Caki2 (cell line): ENCODE results near the gene RMND5B. TPM values are rescaled to one million over a fixed set of nuclear protein-coding genes. Genes with fewer than 3 reads are reported as not detected.
"Not testable (repeated sequence)": the region's sequence is repeated elsewhere in the genome, so short reads cannot be mapped to it uniquely, and the experiment has no call there.

Experiments used
- DNase-seq: peaks from one replicate; pipeline ENCODE4 v3.0.0-alpha.2; 2015; ENCODE audit warnings: low read depth
- in situ Hi-C: cut with HindIII; loops from 2 replicates; pipeline ENCODE4 v1.10.0; 2016; ENCODE audit warnings: low sequenced_read_pairs, low pct_unique_long_range_greater_than_20kb, mixed read lengths
- total RNA-seq: library from RNA; depleted of rRNA; stranded (reverse); fragments of >200 nt; shearing (Covaris generic); gene quantifications from 2 replicates; pipeline ENCODE4 v1.2.3, GENCODE V29; 2014; ENCODE audit warnings: low replicate concordance; rRNA removed

The RMND5B gene, protein sequence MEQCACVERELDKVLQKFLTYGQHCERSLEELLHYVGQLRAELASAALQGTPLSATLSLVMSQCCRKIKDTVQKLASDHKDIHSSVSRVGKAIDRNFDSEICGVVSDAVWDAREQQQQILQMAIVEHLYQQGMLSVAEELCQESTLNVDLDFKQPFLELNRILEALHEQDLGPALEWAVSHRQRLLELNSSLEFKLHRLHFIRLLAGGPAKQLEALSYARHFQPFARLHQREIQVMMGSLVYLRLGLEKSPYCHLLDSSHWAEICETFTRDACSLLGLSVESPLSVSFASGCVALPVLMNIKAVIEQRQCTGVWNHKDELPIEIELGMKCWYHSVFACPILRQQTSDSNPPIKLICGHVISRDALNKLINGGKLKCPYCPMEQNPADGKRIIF
- 60.2 and 63.2 TPM in 2 replicates for total RNA-seq

DNA sequence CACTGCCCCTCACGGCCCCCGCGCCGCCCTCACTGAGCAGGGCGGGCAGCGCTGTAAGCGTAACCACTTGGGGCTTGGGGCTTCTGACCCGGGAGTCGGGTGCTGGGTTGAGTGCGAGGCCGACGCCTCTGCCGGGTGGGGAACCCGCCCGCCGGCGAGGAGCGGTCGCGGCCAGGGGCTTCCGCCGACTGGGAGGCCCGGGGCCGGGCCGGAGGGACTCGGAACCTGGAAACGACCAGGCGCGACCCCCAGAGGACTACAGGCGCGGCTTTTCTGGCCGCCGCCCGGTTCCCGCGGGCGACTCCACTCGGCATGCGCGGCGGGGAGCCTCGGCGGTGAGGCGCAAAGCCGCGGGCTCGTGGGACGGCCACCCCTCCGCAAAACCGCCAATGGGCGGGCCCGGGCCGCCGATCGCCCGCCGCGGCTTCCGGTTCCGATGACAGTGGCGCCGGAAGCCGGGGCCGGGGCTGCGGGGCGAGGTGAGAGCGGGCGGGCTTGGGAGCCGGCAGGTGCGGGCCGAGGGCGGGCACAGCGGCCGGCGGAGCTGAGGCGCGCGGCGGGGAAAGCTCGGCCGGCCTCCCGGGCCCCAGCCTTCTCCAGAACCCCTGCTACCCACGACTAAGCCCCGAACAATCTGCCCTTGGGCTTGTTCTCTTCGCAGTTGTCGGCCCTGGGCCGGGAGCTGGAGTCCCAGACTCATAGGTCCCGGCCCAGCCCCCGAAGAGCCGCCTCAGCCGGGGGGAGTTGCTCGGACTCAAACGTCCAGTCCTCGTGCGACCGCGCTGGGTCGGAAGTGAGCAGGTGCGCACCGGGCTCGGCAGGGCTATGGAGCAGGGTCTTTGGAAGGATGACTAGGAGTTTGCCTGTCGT, at the start of gene RMND5B:
Gene RMND5B, plus strand, starts transcription at position 439 of the 870 bp plus-strand sequence. CDS start 7,106 bp downstream, outside the sequence.
- in situ Hi-C loops, result no loop called here
- DNase-seq, result peak; percentile 85

DNA sequence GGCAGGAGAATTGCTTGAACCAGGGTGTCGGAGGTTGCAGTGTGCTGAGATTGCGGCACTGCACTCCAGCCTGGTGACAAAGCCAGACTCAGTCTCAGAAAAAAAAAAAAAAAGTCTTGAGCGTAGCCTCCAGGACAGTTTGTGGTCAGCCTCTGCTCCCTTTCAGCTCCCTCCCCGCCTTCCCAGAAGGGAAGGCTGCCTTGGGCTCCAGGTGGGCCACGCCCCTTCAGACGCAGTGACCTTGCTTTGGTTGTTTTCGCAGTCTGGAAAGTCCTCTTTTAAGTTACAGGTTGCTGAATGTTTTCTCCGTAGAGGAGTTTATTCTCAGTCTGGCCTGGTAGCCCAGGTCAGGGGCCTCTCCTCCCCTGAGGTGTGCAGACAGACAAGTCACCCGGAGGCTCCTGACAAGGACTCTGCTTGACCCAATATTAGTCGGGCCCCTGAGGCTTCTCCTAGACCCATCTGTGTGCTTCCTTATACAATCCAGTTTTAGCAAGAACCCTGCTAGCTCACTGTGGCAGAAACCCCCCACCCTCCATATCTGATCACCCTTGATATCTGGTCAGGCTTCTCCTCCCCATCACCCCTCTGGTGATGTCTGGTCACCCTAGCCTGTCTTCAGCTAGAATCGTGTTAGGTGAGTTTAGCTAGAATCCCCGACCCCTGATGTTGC, 49.1 kb upstream of the RMND5B start:
- in situ Hi-C loops, result no loop called here
- no peak for DNase-seq

DNA sequence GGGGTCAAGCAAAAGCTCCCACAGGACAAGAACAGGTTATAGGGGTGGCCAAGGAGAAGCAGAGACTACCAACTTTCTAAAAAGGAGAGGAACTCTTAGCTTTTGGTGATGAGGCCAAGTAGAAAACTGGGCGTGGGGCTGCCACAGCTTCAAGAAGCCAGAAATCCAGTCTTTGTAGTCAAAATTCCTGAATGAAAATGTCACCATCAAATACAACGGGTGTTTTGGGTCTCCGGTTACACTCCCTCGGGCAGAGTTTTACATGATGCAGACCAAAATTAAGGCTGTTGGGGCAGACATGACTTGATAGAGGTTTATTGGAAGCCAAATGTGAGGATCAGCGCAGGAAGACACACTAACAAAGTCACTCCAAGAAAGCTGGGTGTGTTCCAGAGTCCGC, 46.9 kb upstream of the RMND5B start:
- DNase-seq, result no peak
- in situ Hi-C loops, result no loop called here

DNA sequence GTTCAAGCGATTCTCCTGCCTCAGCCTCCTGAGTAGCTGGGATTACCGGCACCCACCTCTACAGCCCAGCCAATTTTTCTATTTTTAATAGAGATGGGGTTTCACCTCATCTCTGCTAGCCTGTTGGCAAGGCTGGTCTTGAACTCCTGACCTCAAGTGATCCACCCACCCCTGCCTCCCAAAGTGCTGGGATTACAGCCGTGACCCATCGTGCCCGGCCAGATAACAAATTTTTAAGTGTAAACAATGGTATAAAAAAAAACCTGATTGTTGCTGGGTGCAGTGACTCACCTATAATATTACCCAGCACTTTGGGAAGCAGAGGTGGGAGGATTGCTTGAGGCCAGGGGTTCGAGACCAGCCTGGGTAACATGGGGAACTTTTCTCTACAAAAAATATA, 45.5 kb upstream of the RMND5B start:
- in situ Hi-C loops, result no loop called here
- DNase-seq, result no peak

DNA sequence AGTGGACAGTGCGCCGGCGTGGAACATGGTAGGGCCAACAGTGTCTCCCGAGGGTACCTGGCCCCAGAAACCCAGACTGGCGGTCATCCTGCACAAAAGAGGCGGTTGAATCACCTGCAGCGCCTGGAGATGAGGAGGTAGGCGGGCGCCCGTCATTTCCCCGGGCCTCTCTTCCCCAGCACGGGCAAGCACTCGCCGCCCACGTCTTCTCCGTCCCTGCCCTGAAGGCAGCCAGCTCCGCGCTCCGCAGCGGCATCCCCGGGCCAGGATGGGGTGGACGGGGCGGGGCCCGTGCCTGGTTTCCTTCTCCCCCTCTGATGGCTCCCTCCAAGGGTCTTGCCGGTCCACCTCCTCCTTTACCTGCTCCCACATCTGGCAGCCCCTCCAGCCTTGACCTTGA, 44.5 kb upstream of the RMND5B start:
- no peak for DNase-seq
- in situ Hi-C loops, result no loop called here

DNA sequence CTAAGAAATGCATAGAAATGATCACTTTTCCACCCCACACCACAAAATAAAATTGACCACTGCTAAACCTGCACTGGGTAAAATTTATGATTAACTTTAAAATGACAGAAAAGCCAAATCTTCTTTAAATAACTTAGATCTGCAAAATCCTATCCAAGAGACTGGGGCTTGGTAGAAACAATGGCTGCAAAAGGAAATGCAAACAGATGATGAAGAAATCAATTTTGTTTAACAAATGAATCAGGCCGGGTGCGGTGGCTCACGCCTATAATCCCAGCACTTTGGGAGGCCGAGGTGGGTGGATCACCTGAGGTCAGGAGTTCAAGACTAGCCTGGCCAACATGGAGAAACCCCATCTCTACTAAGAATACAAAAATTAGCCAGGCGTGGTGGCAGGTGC, 43.6 kb upstream of the RMND5B start:
- in situ Hi-C loops, result not testable (repeated sequence)

DNA sequence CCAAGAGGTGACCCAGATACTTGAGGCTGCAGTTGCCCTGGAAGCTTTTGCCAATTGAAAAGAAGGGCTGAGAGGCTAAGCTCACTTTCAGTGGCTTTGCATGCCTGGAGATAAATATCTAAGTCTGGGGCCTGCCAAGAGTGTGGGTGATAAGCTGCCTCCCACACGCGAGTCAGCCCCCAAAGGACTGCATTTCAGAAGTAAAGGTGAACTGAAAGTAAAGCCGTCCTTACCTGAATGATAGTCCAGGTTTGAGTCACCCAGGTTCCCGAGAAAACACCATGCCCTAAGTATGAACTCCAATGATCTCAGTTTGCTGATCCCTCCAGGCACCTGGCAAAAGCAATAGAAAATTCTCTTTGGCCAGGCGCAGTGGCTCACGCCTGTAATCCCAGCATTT, 40.0 kb upstream of the RMND5B start:
- in situ Hi-C loops, result no loop called here
- no peak for DNase-seq

More for the DNA sequence above, 43.6 kb upstream of the RMND5B start:
- not testable (repeated sequence) for DNase-seq

DNA sequence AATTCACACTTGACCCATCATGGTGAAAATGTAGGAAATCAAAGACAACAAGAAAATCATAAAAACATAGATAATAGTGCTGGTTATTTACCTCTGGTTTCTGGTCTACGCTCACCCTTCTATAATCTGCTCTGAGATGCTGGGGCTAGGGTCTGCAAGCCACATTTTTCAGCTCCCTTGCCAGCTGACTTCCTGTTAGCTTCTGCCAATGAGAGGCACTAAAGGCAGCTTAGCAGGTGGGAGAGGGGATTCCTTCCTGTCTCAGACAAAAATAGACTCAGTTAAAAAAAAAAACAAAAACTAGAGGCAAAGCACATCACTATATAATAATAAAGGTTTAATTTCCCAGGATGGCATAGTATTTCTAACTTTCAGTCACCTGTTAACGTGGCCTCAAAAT, 37.7 kb upstream of the RMND5B start:
- in situ Hi-C loops, result no loop called here
- DNase-seq, result no peak

DNA sequence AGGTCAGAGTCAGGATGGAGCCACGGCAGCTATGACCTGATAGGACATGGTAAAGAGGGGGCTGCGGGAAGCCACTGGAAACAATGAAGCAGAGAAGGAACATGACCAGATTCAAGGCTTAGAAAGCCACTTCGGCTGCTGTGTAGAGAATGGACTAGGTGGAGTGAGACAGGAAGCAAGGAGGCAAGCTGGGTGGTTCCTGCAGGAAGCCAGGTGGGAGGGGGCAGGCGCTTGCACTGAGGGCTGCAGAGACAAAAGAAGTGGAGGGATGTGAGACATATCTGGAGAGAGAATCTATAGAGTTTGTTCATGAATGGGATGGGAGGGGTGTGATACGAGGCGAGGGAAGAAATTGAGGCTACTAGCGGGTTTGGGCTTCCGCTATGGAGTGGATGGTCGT, 36.5 kb upstream of the RMND5B start:
- in situ Hi-C loops, result no loop called here
- no peak for DNase-seq

DNA sequence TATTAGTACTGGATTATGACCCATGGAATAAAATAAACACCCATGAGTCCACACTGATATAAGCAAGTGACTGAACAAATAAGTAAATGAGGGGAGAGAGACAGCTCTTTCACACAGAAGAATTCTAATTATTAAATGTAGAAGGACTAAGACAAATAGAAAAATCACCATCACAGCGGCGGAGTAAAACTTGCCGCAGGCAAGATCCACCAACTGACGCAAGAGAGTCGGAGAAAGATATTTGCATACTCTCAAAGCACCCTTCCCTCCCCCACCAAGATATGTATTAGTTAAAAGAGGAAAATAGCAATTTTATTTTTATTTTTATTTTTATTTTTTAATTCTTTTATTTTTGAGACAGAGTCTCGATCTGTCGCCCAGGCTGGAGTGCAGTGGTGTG, 32.1 kb upstream of the RMND5B start:
- in situ Hi-C loops, result no loop called here
- no peak for DNase-seq

DNA sequence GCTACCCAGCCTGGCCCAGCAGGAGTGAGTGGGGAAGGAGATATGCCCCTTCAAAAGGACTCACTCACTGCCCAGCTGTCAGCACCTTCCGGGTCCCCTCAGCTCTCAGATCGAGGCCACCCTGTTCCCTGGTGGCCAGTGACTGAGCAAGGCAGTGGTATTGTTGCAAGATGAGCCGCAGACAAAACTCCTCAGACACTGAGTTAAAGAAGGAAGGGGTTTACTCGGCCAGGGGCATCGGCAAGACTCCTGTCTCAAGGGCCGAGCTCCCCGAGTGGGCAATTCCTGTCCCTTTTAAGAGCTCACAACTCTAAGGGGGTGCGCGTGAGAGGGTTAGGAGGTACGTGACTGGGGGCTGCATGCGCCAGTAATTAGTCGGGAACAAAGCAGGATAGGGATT, 27.2 kb upstream of the RMND5B start:
- DNase-seq, result no peak
- in situ Hi-C loops, result no loop called here

DNA sequence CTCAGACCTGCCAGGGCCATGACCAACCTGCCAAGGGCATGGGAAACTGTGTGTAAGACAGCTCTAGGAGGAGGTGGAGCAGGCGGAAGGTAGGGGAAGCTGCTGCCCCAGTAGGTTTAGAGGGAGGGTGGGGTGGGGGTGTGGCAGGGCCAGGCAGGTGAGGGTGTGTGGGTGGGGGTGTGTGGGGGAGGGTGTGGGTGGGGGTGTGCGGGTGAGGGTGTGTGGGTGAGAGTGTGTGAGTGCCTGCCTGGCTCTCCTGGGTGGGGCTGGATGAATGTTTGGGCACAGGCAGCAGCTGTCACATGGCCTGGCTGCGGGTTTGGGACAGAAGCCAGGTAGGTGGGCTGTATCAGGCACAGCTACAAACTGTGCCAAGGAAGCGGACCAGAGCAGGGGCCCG, 26.3 kb upstream of the RMND5B start:
- no peak for DNase-seq
- in situ Hi-C loops, result no loop called here

DNA sequence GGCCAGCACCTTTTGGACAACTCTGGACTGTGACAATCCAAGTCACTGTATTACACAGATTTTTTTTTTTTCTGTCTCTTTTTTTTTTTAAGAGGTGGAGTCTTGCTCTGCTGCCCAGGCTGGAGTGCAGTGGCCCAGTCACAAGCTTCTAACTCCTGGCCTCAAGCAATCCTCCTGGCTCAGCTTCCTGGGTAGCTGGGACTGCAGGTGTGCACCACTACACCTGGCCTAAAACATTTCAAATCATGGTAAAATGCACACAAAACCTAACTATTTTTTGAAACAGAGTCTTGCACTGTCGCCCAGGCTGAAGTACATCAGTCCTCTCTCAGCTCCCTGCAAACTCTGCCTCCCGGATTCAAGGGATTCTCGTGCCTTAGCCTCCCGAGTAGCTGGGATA, 24.7 kb upstream of the RMND5B start:
- DNase-seq, result no peak
- in situ Hi-C loops, result no loop called here

DNA sequence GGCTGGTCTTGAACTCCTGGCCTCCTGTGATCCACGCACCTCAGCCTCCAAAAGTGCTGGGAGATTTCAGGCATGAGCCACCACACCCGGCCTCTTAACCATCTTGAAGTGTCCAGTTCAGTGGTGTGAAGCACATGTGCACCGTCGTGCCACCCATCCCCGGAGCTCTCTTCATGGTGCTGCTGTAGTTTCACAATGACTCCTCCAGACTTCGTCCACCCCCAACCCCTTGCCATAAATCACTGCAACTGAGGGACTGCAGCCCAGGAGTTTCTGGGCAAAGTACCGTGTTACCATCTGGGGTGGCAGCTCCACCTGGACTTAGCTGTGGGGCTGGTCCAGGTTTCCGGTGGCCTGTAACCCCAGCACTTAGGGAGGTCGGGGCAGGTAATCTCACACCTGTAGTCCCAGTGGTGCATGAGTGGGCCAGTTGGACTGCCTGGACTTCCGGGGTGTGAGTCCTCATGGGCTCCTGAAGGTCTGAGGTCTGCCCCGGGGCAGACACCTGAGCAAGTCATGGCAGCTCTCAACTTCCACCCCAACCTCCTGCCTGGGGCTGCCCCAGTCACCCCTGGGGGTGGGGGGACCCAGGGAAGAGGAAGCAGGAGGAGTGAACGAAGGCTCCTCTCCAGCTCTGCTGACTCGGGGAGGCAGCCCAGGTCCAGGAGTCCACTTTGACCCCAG, 24.1 kb upstream of the RMND5B start:
- DNase-seq, result no peak
- in situ Hi-C loops, result no loop called here

DNA sequence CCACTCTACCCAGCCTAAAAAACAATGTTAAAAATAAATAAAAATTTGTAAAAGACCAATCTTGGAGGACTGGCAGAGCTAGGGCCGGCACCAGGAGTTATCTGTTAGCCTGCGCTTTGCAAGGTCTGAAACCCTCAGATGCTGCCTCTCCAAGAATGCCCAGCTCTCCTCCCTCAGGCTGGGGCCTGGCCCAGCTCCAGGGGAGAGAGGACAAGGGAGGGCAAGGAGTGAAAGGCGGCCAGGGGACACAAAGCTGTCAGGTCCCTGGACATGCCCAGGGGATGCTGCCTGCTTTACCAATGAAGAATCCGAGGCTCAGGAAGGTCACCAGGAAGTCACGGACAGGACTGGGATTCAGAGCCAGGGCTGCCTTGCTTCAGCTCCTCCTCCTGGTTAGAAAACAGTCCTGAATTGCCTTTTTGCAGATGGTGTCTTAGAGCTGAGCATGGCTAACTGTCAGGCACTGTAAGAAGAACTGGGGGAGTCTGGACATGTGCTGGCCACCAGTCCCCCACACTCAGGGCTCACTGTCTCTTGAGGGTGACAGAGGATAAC, 23.0 kb upstream of the RMND5B start:
- in situ Hi-C loops, result no loop called here
- DNase-seq, result no peak

DNA sequence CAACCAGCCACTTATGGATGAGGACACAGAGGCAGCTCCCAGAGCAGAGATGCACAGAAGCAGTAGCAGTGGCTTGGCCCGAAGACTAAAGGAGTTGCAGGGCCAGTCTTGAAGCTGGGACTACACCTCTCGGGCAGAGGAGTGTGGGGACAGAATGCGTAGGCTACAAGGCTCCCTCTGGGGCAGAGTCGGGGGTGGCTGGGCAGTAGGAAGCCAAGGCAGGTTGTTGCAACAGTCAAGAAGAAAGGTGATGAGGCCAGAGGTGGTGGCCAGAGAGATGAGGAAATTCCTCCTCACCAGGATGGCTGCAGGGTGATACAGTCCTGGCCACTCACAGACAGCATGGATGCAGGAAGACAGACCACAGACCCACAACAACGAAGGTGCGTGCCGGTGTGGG, 22.4 kb upstream of the RMND5B start:
- DNase-seq, result no peak
- in situ Hi-C loops, result no loop called here

DNA sequence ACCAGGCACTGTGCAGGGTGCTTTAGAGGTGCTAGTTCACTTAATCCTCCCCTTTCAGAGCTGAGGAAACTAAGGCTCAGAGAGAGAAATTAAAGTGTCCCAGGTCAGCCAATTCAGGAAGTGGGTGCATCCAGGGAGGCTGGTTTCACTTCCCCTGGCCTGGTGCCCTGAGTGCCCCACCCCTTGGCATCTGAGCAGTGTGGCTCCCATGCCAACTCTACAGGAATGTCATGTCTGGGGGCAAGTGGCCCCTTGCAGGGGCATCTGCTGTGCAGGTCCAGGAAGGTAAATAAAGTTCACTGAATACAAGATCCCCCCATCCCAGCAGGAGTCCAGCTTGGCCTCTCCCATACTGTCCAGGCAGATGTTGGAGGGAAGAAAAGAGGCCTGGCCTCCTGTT, 21.8 kb upstream of the RMND5B start:
- no peak for DNase-seq
- in situ Hi-C loops, result no loop called here

DNA sequence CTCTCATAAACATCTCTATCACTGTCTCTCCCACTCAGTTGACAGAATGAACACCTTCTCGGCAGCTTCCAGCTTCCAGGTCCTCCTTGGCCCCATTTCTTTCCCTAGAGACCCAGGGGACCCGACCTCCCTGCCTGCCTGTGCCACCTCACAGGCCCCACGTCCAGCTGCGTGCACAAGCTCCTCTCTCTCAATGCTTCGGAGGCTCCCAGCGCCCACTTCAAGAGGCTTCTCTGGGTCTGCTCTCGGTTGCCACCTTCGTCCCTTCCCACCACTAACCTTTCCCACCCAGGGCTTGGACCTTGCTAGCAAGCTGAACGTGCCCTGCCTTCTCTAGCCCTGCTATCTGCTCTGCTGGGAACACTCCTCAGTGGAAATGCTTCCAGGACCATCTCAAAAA, 20.3 kb upstream of the RMND5B start:
- DNase-seq, result no peak
- in situ Hi-C loops, result no loop called here
